ENCODE data around the gene PLSCR4. TPM values are rescaled to one million over a fixed set of nuclear protein-coding genes. Genes with fewer than 3 reads are reported as not detected.
"Not testable (repeated sequence)": the region's sequence is repeated elsewhere in the genome, so short reads cannot be mapped to it uniquely, and the experiment has no call there.

The PLSCR4 gene, protein sequence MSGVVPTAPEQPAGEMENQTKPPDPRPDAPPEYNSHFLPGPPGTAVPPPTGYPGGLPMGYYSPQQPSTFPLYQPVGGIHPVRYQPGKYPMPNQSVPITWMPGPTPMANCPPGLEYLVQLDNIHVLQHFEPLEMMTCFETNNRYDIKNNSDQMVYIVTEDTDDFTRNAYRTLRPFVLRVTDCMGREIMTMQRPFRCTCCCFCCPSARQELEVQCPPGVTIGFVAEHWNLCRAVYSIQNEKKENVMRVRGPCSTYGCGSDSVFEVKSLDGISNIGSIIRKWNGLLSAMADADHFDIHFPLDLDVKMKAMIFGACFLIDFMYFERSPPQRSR
- 655 and 677 TPM in 2 replicates for total RNA-seq

GRCh38 chr3:146250449-146251382 lies at the start of gene PLSCR4:
TSS of gene PLSCR4 (minus strand) at chr3:146251105. CDS start at chr3:146222071, 29,034 bp downstream.
- peak; percentile 93 for DNase-seq

GRCh38 chr3:146293401-146293800 lies 42.5 kb upstream of the PLSCR4 start:
- not testable (repeated sequence) for DNase-seq

DNA sequence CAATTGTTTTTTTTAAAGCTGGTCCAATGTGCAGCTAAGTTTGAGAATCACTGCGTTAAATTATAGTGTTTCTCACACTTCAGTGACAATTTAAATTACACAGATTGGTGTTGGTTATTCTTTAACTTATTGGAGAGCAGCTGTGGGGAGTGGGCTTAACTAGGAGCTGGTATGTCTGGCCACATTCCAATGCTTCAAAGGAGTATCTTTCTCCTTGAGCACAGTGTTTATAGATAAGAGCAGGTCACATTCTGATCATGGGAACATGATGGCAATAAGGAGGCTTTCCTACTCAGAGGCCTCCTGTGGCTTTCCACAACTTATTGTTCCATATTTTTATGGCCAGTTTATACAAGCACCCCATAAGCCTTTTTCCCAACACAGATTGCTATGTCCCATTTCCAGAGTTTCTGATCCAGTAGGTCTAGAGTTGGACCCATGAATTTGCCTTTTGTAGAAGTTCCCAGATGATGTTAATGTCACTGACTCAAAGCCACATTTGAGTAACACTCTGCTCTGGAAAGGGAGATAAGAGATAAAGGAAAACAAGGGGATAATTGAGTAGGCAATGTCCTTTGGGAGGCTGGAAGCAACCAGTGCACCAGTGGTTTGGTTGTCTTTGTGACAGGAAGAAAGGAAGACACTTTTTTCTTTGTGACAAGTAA lies 33.0 kb upstream of the PLSCR4 start:
- no peak for DNase-seq

DNA sequence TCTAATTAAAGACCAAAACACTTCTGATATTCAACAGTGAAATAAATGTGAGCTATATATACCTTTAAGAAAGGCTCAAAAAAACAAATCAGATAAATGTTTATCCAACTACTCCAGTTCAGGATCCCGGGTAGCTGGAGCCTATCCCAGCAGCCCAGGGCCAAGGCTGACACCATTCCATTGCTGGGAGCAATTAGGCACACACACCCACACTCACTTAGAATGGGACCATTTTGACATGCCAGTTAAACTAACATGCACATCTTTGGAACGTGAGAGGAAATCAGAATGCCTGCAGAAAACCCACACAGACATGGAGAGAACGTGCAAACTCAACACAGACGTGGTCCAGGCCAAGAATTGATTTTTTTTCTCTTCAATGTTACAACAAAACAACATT lies 30.0 kb upstream of the PLSCR4 start:
- DNase-seq, result no peak

DNA sequence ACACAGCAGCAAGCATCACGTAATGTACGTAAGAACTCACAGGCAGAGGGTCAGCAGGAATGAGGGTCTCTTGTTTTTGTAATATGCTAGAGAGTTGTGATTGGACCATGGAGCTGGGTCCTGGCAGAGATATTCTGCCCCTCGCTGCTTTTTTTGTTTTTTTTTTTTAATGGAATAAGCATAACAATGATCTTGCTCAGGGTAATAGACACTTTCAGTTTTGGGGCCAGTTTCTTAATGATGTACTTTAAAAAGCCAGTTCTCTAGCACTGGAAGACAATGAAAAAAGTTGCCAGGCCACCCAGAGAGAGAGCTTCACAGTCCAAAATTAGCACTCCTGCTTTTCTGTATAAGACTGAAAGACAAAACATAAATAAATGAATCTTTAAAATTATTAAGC lies 29.0 kb upstream of the PLSCR4 start:
- no peak for DNase-seq

DNA sequence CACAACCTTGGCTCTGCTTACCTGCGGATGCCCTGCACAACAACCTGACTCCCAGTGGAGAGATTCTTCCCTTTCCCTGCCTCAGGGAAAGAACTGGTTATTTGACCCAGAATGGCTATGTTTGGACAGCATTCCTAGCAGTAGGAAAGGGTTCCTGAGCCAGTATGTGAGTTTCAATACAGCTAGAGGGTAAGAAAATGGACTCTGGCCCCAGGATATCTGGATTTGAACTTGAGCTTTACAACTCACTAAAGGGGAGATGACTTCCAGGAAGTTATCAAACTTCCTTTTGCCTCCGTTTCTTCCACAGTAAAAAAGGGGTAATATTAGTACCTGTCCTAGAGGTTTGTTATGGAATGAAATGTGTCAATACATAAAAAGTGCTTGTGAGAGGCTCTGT lies 28.1 kb upstream of the PLSCR4 start:
- DNase-seq, result peak; percentile 13

DNA sequence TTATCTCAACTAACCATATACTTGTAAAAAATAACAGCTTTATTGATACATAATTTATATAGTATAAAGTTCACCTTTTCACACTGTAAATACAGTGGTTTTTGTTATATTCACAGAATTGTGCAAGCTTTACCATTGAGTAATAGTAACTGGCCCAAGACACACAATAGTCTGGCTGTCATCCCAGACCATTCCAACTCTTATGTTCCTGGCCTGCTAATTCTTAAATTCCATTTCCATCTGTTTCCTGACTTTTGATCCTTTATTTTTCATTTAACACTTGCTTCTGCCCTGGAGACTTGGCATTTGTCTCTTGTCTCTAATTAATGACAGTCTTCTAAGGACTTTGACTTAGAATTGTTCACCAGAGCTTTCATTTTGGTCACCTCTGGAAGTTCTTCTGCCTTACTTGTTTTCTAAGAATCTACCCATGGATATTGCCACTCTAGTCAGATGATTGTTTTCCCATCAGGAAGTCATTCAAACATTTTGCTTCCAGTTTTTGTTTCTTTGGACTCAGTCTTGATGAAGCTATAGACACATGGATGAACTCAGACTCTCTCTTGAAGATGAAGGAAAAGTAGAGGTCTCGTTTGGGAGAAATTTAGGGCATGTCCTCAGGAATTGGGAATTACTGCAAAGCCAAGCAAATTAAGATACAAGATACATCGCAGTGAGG lies 27.2 kb upstream of the PLSCR4 start:
- DNase-seq, result peak; percentile 98

DNA sequence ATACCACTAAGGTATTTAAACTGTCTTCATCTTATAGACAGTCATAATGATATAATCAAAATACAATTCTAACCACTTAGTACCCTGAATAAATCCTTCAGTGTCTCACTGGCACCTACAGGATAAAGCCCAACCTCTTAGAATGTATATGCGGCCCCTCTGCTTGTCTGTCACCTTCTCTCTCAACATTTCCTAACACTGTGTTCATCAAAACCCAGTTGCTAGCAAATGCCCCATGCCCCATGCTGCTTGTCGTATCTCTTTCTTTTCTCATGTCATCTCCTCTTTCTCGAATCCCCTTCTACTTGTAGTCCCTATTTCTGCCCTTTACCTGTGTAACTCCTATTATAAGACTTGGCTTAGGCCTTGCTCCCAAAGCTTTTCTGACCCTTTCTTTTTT lies 24.6 kb upstream of the PLSCR4 start:
- DNase-seq, result peak; percentile 24

- DNase-seq, result peak; percentile 96
These were observed 23.9 kb upstream of the PLSCR4 start for GRCh38 chr3:146274833-146275232.

GRCh38 chr3:146273721-146274407 lies 23.0 kb upstream of the PLSCR4 start:
- peak; percentile 46 for DNase-seq

DNA sequence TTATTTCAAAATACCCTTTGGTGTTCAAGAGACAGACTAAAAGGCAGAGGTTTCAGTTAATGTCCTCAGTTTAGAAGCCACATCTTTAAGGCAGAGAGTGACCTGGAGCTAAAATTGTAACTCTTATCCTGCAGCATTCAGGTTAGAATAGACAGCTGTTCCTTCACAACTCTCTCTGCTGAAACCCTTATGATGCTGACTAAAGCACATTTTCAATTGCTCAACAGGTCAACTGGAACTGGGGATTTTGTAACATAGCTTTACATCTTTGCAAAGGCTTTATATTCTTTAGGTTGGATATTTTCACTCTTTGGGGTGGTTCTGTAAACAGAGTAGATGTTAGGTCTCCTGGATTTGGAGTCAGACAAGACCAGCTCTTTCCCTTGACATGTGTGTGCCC lies 20.3 kb upstream of the PLSCR4 start:
- no peak for DNase-seq

DNA sequence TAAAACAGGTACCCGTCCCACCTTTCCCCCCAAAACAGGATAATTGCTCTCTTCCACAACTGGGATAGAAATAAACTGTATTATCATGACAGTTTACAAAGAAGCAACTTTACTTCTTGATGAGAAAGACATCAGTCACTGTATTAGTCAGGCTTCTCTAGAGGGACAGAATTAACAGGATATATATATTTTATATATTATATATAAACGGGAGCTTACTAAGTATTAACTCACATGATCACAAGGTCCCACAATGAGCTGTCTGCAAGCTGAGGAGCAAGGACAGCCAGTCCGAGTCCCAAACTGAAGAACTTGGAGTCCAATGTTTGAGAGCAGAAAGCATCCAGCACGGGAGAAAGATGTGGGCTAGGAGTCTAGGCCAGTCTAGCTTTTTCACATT lies 18.4 kb upstream of the PLSCR4 start:
- no peak for DNase-seq

DNA sequence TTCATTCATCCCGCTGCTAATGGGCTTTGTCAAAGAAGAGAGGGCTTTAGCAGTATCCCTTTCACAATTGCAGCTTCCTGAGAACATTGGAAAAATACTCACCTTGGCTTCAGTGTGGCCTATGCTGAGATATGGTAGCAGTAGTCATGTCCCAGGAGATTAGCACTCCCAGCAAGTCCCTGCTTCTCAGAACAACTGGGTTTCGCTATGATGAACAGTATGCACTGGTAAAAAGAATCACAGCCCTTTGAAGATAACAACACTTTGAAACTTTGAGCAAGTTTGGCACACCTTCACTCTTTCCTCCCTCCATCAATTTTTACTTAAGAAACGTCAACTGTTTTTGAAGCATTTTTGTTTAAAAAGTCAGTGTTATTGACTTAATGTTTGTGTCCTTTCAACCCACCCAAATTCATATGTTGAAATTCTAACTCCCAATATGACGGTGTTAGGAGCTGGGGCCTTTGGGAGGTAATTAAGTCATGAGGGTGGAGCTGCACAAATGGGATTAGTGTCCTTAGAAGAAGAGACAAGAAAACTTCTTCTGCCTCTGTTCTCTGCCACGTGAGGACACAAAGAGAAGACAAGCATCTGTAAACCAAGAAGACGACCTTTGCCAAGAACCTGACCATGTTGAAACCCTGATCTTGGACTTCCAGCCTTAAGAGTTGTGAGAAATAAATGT lies 17.8 kb upstream of the PLSCR4 start:
- no peak for DNase-seq

- no peak for DNase-seq
These were observed 14.8 kb upstream of the PLSCR4 start for GRCh38 chr3:146265720-146266119.

- no peak for DNase-seq
These were observed 11.6 kb upstream of the PLSCR4 start for GRCh38 chr3:146262371-146263110.

- no peak for DNase-seq
These were observed 9.1 kb upstream of the PLSCR4 start for GRCh38 chr3:146259880-146260589.

DNA sequence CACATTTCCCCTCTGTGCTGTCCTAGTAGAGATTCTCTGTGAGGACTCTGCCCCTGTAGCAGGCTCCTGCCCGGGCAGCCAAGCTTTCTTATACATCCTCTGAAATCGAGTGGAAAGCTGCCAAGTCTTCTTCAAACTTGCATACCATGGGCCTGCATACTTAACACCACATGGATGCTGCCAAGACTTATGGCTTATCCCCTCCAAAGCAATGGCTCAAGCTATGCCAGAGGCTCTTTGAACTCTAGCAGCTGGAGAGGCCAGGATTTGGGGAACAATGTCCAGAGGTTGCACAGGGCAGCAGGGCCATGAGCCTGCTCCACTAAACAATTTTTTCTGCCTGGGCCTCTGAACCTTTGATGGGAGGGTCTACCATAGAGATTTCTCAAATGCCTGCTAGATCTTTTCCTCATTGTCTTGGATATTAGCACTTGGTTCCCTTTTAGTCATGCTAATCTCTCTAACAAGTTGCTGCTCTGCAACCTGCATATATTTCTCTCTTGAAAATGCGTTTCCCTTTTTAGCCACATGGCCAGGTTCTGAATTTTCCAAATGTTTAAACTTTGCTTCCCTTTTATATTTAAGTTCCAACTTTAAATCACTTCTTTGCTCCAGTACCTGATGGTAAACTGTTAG lies 6.1 kb upstream of the PLSCR4 start:
- no peak for DNase-seq

- peak; percentile 37 for DNase-seq
These were observed 1.5 kb upstream of the PLSCR4 start for GRCh38 chr3:146252445-146252844.

- peak; percentile 46 for DNase-seq
These were observed 984 bp downstream of the PLSCR4 start for GRCh38 chr3:146249921-146250320.
